H9 (cell line): ENCODE measurements around the gene ZNF683. TPM values are rescaled to one million over a fixed set of nuclear protein-coding genes. Genes with fewer than 3 reads are reported as not detected.
A peak's percentile ranks its signal among the peaks of the same experiment; 100 is the strongest.

Source experiments
- DNase-seq: peaks from one replicate; pipeline ENCODE4 v3.0.0-alpha.2; 2017
- H2AFZ ChIP-seq: one replicate; pipeline ENCODE4 v1.6.1; 2013; ENCODE audit warnings: mild to moderate bottlenecking, low read length, control low read depth, moderate library complexity
- H2AK5ac ChIP-seq: 2 replicates; pipeline ENCODE4 v1.6.1; 2013; ENCODE audit warnings: low read length, control low read depth, mixed read lengths; ENCODE audit not compliant: insufficient read length
- H2BK120ac ChIP-seq: one replicate; pipeline ENCODE4 v1.6.1; 2013; ENCODE audit warnings: low read depth, mild to moderate bottlenecking, low read length, control low read depth, inconsistent platforms; ENCODE audit not compliant: poor library complexity, severe bottlenecking
- H2BK12ac ChIP-seq: 2 replicates; pipeline ENCODE4 v1.6.1; 2013; ENCODE audit warnings: low read length, control low read depth, mixed read lengths, low read depth; ENCODE audit not compliant: insufficient read length
- H2BK15ac ChIP-seq: 2 replicates; pipeline ENCODE4 v1.6.1; 2013; ENCODE audit warnings: low read depth, low read length, control low read depth
- H2BK20ac ChIP-seq: one replicate; pipeline ENCODE4 v1.6.1; 2013; ENCODE audit warnings: low read depth, mild to moderate bottlenecking, low read length, control low read depth, inconsistent platforms; ENCODE audit not compliant: poor library complexity, severe bottlenecking
- H2BK5ac ChIP-seq: 2 replicates; pipeline ENCODE4 v1.6.1; 2013; ENCODE audit warnings: low read length, control low read depth, mixed read lengths; ENCODE audit not compliant: insufficient read length
- H3K14ac ChIP-seq: 2 replicates; pipeline ENCODE4 v1.6.1; 2013; ENCODE audit warnings: low read length, control low read depth; ENCODE audit not compliant: insufficient read depth
- H3K18ac ChIP-seq: 2 replicates; pipeline ENCODE4 v1.6.1; 2013; ENCODE audit warnings: low read depth, mild to moderate bottlenecking, mixed read lengths, low read length, control low read depth; ENCODE audit not compliant: insufficient read length
- H3K23ac ChIP-seq: 2 replicates; pipeline ENCODE4 v1.6.1; 2013; ENCODE audit warnings: low read length, control low read depth, mixed read lengths, low read depth; ENCODE audit not compliant: insufficient read length
- H3K23me2 ChIP-seq: 2 replicates; pipeline ENCODE4 v1.6.1; 2013; ENCODE audit warnings: low read depth, mild to moderate bottlenecking, mixed read lengths, low read length, control low read depth; ENCODE audit not compliant: insufficient read length, poor library complexity, severe bottlenecking
- H3K27ac ChIP-seq: 2 replicates; pipeline ENCODE4 v1.5.1; 2013; ENCODE audit warnings: low read length, control low read depth, mixed read lengths, low read depth; ENCODE audit not compliant: insufficient read length
- H3K27me3 ChIP-seq: 2 replicates; pipeline ENCODE4 v1.6.1; 2013; ENCODE audit warnings: low read length, control low read depth, inconsistent platforms; ENCODE audit not compliant: insufficient read depth
- H3K4ac ChIP-seq: 2 replicates; pipeline ENCODE4 v1.6.1; 2013; ENCODE audit warnings: low read depth, mild to moderate bottlenecking, control low read depth, inconsistent platforms, low read length, moderate library complexity
- H3K4me1 ChIP-seq: 2 replicates; pipeline ENCODE4 v1.6.1; 2013; ENCODE audit warnings: low read length, control low read depth, inconsistent platforms; ENCODE audit not compliant: insufficient read depth
- H3K4me2 ChIP-seq: 2 replicates; pipeline ENCODE4 v1.6.1; 2013; ENCODE audit warnings: low read length, control low read depth, mixed read lengths; ENCODE audit not compliant: insufficient read length, insufficient read depth
- H3K56ac ChIP-seq: 2 replicates; pipeline ENCODE4 v1.6.1; 2013; ENCODE audit warnings: low read depth, mild to moderate bottlenecking, mixed read lengths, low read length, control low read depth; ENCODE audit not compliant: insufficient read length
- H3K79me1 ChIP-seq: 2 replicates; pipeline ENCODE4 v1.6.1; 2013; ENCODE audit warnings: low read depth, mild to moderate bottlenecking, moderate library complexity, low read length, control low read depth, inconsistent platforms; ENCODE audit not compliant: insufficient read depth, poor library complexity, severe bottlenecking
- H3K79me2 ChIP-seq: 2 replicates; pipeline ENCODE4 v1.6.1; 2013; ENCODE audit warnings: low read length, control low read depth, inconsistent platforms; ENCODE audit not compliant: insufficient read depth
- H3K9ac ChIP-seq: 2 replicates; pipeline ENCODE4 v1.6.1; 2013; ENCODE audit warnings: low read length, control low read depth, mixed read lengths; ENCODE audit not compliant: insufficient read length; ENCODE audit errors: extremely low read depth
- H3K9me3 ChIP-seq: one replicate; pipeline ENCODE4 v1.6.1; 2013; ENCODE audit warnings: low read depth, low read length, inconsistent platforms; ENCODE audit not compliant: control insufficient read depth
- H3T11ph ChIP-seq: one replicate; pipeline ENCODE4 v1.6.1; 2013; ENCODE audit warnings: mild to moderate bottlenecking, low read length, control low read depth, inconsistent platforms
- H4K20me1 ChIP-seq: one replicate; pipeline ENCODE4 v1.6.1; 2013; ENCODE audit not compliant: control insufficient read depth, insufficient read length, insufficient read depth
- H4K5ac ChIP-seq: 2 replicates; pipeline ENCODE4 v1.6.1; 2013; ENCODE audit warnings: low read depth, mild to moderate bottlenecking, mixed read lengths, low read length, control low read depth; ENCODE audit not compliant: insufficient read length
- H4K8ac ChIP-seq: replicated peaks from 2 replicates; pipeline ENCODE4 v1.6.1; 2013; ENCODE audit warnings: low read length, control low read depth, mixed read lengths, low read depth; ENCODE audit not compliant: insufficient read length
- H4K91ac ChIP-seq: 2 replicates; pipeline ENCODE4 v1.6.1; 2013; ENCODE audit warnings: low read depth, mild to moderate bottlenecking, moderate library complexity, mixed read lengths, low read length, control low read depth; ENCODE audit not compliant: insufficient read length
- H3K27ac Mint-ChIP-seq, 3 experiments: 2 replicates in 2 of 3; 3 replicates in 1 of 3; pipeline ENCODE4 v1.8.0; 2020 to 2021; ENCODE audit warnings: mixed read lengths in 3 of 3, mild to moderate bottlenecking in 1 of 3, moderate library complexity in 1 of 3
- H3K27me3 Mint-ChIP-seq: 2 replicates; pipeline ENCODE4 v1.8.0; 2021; ENCODE audit warnings: low read depth, mild to moderate bottlenecking, moderate library complexity, mixed read lengths
- H3K36me3 Mint-ChIP-seq, 3 experiments: 2 replicates in 2 of 3; 3 replicates in 1 of 3; pipeline ENCODE4 v1.8.0; 2020 to 2021; ENCODE audit warnings: low read depth in 3 of 3, mixed read lengths in 3 of 3; ENCODE audit not compliant: insufficient read depth in 1 of 3
- H3K4me1 Mint-ChIP-seq, 2 experiments: 2 replicates each; pipeline ENCODE4 v1.8.0; 2020; ENCODE audit warnings: mixed read lengths in 2 of 2
- H3K4me3 Mint-ChIP-seq, 2 experiments: 2 replicates in 1 of 2; 3 replicates in 1 of 2; pipeline ENCODE4 v1.8.0; 2020 to 2021; ENCODE audit warnings: mild to moderate bottlenecking in 2 of 2, mixed read lengths in 2 of 2, moderate library complexity in 1 of 2
- H3K9me3 Mint-ChIP-seq, 2 experiments: 2 replicates in 1 of 2; 3 replicates in 1 of 2; pipeline ENCODE4 v1.8.0; 2020; ENCODE audit warnings: mild to moderate bottlenecking in 2 of 2, mixed read lengths in 2 of 2, moderate library complexity in 1 of 2
- WGBS: extraction: QIAGEN DNeasy Blood & Tissue Kit; methylation state at CpG from one replicate; pipeline ENCODE4 v1.1.7; 2013; ENCODE audit warnings: missing lambda C conversion rate, low lambda C conversion rate, mixed read lengths; ENCODE audit not compliant: insufficient read length; ENCODE audit errors: extremely low coverage; 5-methylcytosine and 5-hydroxymethylcytosine counted together
- total RNA-seq: library from RNA; stranded (reverse); gene quantifications from 2 replicates; pipeline ENCODE4 v1.2.1, GENCODE V29; 2021
- TF ChIP-seq, protein P1 (sequence below): fragments of 200-600 bp; sonication (generic); conservative IDR thresholded peaks from 3 replicates; pipeline ENCODE4 v1.8.0; 2021; ENCODE audit warnings: antibody characterized with exemption, mild to moderate bottlenecking

Gene ZNF683
- total RNA-seq, 1 experiment from 2014 or later, result not detected

- no peak overlapping the region for H3K18ac ChIP-seq
- no peaks in the 10 kb centered on the region for H3K27me3 Mint-ChIP-seq
- no peak overlapping the region for H2BK15ac ChIP-seq
- no peak overlapping the region for H3K56ac ChIP-seq
- H4K91ac ChIP-seq, result no peak overlapping the region
- H2BK5ac ChIP-seq, result no peak overlapping the region
- no peak overlapping the region for H3T11ph ChIP-seq
- H4K20me1 ChIP-seq, result no peaks in the 10 kb centered on the region
- no peak overlapping the region for H2BK20ac ChIP-seq
- no CpG with 5 or more reads among the region's 5 CpGs for WGBS
- no peak overlapping the region for H3K23ac ChIP-seq
- no peak overlapping the region for H3K4ac ChIP-seq
- no peak overlapping the region for H2BK120ac ChIP-seq
- H3K9me3 Mint-ChIP-seq, result no peaks in the 10 kb centered on the region
- no peak overlapping the region for H3K4me3 Mint-ChIP-seq
- H3K9me3 ChIP-seq, result no peaks in the 10 kb centered on the region
- H3K4me1 Mint-ChIP-seq, result peaks cover 27 to 31% of the 10 kb centered on the region in 2 experiments
- H4K8ac ChIP-seq, result no peak overlapping the region
- no peaks in the 10 kb centered on the region; a peak in 1 of 7 replicates for H3K36me3 Mint-ChIP-seq
- H3K4me2 ChIP-seq, result no peak overlapping the region
- no peak overlapping the region for H2AFZ ChIP-seq
- no peaks in the 10 kb centered on the region for H3K79me1 ChIP-seq
- H2AK5ac ChIP-seq, result no peak overlapping the region
- DNase-seq, result peak; percentile 26
- no peak overlapping the region for H3K14ac ChIP-seq
- no peak overlapping the region for H4K5ac ChIP-seq
- H3K79me2 ChIP-seq, result no peaks in the 10 kb centered on the region
- TF ChIP-seq, protein P1, sequence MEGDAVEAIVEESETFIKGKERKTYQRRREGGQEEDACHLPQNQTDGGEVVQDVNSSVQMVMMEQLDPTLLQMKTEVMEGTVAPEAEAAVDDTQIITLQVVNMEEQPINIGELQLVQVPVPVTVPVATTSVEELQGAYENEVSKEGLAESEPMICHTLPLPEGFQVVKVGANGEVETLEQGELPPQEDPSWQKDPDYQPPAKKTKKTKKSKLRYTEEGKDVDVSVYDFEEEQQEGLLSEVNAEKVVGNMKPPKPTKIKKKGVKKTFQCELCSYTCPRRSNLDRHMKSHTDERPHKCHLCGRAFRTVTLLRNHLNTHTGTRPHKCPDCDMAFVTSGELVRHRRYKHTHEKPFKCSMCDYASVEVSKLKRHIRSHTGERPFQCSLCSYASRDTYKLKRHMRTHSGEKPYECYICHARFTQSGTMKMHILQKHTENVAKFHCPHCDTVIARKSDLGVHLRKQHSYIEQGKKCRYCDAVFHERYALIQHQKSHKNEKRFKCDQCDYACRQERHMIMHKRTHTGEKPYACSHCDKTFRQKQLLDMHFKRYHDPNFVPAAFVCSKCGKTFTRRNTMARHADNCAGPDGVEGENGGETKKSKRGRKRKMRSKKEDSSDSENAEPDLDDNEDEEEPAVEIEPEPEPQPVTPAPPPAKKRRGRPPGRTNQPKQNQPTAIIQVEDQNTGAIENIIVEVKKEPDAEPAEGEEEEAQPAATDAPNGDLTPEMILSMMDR, result no peak
- peak overlapping the region in 1 of 3 experiments; percentile 59; a peak in 1 of 7 replicates for H3K27ac Mint-ChIP-seq
- H3K27me3 ChIP-seq, result no peaks in the 10 kb centered on the region
- no peak overlapping the region for H3K9ac ChIP-seq
- peaks cover 3% of the 10 kb centered on the region; the same call in 1 of the 2 replicates for H3K4me1 ChIP-seq
- no peaks in the 10 kb centered on the region for H3K23me2 ChIP-seq
- H2BK12ac ChIP-seq, result no peak overlapping the region
- no peak overlapping the region for H3K27ac ChIP-seq
Observed at GRCh38 chr1:26349877-26350244, 22.7 kb downstream of the ZNF683 start.
